Measurements from ENCODE around the gene F5.

Gene F5

DNA sequence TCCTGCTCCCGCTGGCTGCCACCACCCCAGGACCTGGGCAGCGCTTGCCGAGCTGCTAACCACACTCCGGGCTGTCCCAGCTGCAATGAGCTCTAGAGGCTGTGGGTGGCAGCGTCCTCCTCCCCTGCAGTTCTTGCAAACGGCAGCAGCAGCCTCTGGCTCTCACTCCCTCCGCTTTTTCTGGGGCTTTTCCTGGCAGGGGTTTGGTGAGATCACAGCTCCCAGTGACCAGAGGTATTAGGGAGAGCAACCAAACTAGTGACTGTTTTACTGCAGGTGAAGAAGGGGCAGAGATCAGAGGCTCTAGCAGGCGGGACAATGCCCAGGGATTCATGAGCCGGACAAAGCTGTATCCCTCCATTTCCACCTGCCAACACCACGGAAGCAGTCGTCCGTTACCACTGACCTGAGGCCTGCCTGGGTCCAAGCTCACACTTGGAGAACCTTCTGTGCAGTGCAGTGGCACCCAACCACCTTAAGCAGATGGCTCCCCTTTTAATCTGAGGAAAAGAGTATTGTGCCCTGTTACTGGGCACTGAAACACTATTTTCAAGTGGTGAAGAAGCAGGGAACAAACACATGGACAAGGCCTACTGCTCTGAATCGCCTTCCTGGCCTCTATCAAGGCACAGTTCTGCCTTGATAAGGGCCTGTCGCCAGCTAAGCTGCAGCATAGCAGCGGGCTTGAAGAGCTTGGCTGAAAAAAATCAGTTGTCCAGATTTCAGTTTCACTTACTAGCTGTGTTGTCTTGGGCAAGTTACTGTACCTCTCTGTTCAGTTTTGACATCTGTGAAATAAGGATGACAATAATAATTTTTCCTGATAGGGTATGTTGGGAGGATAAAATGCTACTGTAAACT lies at the start of gene F5:
Gene F5 (minus strand): TSS at position 87 of the 861 bp plus-strand sequence. CDS start 95 bp downstream, outside the sequence.
- TF ChIP-seq POLR2A (IDR thresholded peaks at IDR 0.05; ENCODE audit: low read depth, low read length) = no peak
- FAIRE-seq (no peak), DNase-seq (ENCODE audit: insufficient read length, low spot score) (peak; percentile 33)

DNA sequence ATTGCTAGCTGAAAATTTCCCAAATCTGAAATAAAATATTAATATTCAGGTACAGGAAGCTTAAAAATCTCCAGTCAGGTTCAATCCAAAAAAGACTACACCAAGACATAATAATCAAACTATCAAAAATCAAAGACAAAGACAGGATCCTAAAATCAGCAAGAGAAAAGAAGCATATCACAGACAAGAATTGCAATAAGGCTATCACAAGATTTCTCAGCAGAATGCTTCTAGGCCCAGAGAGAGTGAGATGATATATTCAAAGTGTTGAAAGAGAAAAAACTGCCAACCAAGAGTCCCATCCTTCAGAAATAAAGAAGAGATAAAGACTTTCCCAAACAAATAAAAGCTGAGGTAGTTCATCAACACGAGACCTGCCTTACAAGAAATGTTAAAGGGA lies 48.6 kb upstream of the F5 start:
- DNase-seq (ENCODE audit: insufficient read length, low spot score) (no peak), FAIRE-seq (no peak)
- TF ChIP-seq POLR2A (IDR thresholded peaks at IDR 0.05; ENCODE audit: low read depth, low read length) = no peak

DNA sequence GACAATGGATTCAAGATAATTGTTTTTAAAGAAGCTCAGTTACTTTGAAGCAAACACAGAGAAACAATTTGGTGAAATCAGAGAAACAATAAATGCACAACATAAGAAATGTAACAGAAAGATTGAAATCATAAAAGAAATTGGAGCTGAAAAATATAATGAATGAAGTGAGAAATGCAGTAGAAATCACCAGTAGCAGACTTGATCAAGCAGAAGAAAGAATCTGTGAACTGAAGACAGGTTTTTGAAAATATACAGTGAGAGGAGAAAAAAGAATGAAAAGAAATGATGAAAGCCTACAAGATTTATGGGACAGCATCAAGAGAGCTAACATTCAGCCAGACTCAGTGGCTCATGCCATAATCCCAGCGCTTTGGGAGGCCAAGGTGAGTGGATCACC lies 47.9 kb upstream of the F5 start:
- no peak for FAIRE-seq
- TF ChIP-seq POLR2A (IDR thresholded peaks at IDR 0.05; ENCODE audit: low read depth, low read length) = no peak

DNA sequence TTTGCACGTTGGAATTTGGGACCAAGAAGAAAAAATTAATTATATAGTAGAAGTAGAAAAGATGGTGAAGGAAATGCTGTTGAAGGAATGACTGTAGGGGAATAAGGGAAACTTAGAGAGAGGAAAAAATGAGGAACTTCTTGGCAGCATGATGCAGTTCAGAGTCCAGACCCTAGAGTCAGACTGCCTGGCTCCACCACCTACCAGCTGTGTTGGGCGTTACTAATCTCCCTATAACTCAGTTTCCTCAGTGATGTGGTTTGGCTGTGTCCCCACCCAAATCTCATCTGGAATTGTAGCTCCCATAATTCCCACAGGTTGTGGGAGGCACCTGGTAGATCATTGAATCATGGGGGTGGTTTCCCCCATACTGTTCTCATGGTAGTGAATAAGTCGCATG lies 45.0 kb upstream of the F5 start:
- no peak for DNase-seq (ENCODE audit: insufficient read length, low spot score)
- TF ChIP-seq POLR2A (IDR thresholded peaks at IDR 0.05; ENCODE audit: low read depth, low read length) = no peak
- FAIRE-seq = no peak

More for the DNA sequence above, 47.9 kb upstream of the F5 start:
- no peak for DNase-seq (ENCODE audit: insufficient read length, low spot score)

DNA sequence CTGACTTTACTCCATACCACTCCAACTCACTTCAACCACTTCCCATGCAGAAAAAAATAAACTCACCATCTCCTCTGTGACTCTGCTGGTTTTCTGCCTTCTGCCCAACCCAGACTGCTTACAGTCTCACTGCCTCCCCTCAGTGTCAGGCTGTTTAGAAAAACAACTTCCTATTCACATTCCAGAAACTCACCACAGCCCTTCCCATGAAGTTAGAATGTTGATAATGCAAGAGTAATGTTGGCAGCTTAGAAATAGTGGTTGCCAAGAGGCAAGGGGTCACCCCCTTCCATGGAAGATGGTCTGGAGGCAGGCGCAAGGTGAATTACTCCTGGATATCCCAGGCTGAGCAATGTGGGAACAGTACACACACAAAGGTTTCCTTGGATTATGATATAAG lies 43.7 kb upstream of the F5 start, which contains the start of gene SELP:
Gene SELP (minus strand): TSS at position 119 of the 400 bp plus-strand sequence. CDS start 50 bp downstream, at position 69.
- FAIRE-seq = no peak

DNA sequence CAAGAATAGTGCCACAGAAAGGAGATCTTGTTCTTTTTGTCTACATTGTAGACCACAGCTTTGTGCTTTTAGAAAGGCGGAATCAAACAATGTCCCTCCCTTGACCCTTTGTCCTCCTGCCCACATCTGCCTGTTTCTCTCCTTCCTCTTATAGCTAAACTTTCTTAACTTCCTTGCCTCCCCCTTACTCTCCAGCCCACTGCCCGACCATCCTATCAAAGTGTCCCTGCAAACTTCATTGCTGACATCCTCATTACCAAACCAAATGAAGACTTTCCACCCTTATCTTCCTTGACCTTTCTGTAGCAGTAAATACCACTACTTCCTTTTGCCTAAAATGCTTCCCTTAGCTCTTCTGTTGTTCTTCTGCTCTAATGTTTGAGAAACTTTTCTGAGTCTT lies 38.6 kb upstream of the F5 start:
- no peak for TF ChIP-seq POLR2A (IDR thresholded peaks at IDR 0.05; ENCODE audit: low read depth, low read length)
- DNase-seq (ENCODE audit: insufficient read length, low spot score) = no peak
- FAIRE-seq = no peak

More for the DNA sequence above, 43.7 kb upstream of the F5 start, which contains the start of gene SELP:
- no peak for TF ChIP-seq POLR2A (IDR thresholded peaks at IDR 0.05; ENCODE audit: low read depth, low read length)
- DNase-seq (ENCODE audit: insufficient read length, low spot score) = no peak

DNA sequence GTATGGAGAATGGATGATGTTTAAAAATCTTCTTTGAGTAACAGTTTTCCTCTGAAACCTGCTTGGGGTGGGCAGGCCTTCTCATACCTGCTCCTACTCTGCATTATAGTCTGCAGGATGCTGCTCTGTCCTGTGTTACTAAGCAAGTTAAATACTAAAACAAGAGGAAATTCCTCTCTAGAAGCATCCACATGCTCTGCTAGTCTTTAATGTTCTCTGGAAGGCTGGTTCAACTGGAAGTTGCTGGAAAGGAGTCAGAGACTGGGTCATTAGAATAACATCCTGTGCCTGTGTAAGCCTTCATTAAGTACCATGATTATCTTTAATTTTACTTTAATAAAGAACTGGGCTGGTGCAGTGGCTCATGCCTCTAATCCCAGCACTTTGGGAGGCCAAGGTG lies 37.8 kb upstream of the F5 start:
- FAIRE-seq = no peak
- no peak for TF ChIP-seq POLR2A (IDR thresholded peaks at IDR 0.05; ENCODE audit: low read depth, low read length)
- DNase-seq (ENCODE audit: insufficient read length, low spot score) = no peak

DNA sequence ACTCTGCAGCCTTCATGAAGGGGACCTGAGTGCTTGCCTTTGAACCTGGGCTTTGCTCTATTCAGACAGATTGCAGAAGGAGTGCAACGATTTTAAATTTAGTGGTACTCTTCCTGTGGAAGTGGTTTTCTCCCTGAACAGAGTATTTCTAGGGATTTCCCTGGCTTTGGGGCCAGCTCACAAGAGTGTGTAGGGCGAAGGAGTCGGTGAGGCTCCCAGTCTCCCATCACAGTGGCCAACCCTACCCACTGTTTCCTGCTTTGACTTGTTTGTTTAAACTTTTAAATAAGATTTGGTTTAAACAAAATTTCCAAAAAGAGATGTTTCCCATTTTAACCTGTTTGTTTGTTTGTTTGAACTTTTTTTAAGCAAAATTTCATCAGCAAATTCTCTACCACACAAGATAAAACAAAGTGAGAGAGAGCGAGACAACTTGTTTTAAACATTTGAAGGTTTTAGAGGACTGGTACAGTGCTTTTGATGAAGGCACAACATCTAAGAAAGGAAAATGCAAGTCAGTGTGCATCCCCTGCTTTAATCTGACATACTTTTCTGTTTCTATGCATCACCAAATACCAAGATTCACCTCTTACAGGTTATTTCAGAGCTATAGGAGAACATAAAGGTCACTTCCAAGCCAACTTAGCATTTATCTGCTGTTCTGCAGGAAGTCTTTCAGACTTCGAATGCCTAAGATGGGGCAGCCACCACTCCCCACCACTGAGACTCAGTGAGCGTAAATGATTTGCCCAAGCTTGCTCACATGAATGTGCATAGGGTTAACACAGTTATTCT lies 37.0 kb upstream of the F5 start:
- no peak for TF ChIP-seq POLR2A (IDR thresholded peaks at IDR 0.05; ENCODE audit: low read depth, low read length)
- DNase-seq (ENCODE audit: insufficient read length, low spot score) (no peak), FAIRE-seq (no peak)

DNA sequence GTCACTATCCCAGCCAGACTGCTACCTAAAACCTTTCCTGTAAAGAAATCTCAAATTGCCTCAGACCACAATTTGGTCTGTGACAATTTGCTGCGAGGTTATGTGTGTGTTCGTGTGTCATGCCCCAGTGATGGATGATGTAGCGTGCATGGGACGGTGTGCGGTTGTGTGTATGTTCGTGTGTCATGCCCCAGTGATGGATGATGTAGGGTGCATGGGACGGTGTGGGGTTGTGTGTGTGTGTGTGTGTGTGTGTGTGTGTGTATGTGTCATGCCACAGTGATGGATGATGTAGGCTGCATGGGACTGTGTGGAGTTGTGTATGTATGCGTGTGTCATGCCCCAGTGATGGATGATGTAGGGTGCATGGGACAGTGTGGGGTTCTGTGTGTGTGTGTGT lies 34.3 kb upstream of the F5 start:
- DNase-seq (ENCODE audit: insufficient read length, low spot score) (no peak), FAIRE-seq (no peak)
- TF ChIP-seq POLR2A (IDR thresholded peaks at IDR 0.05; ENCODE audit: low read depth, low read length) = no peak

DNA sequence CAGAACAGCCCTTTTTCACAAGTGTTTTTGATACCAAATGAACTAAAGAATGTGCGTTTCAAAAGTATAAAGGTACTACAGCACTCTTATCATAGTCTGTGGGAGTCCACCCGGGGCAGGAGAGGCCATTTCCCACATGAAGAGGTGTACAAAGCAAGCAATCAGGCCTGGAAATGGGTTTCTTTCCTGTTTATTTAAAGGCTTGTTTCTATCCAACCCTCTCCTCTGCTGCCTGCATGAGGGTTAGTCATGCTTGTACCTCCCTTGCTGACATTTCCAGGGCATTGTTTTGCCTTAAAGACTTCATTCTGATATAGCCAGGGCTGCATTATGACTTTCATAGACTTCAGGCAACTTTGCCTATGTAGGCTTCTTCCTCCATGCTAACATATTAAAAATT lies 32.1 kb upstream of the F5 start:
- FAIRE-seq (no peak), DNase-seq (ENCODE audit: insufficient read length, low spot score) (no peak)
- no peak for TF ChIP-seq POLR2A (IDR thresholded peaks at IDR 0.05; ENCODE audit: low read depth, low read length)

DNA sequence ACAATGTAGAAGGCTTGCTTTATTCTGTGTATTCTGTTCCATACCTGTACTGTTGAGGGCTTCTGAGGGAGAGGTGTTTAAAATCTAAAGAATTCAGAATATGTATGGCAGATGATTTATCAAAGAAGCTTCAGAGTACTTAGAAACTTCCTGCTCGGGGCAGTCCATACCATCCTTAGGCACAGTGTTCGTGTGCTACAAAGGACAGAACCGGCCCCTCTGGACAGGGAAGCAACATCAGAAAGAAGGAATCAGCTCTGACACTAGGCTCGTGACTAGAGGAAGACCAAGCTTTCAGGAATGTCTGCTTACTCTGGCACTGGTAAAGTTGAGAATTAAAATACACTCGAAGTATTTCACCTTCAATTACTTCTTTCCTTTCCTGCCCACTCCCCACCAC lies 29.5 kb upstream of the F5 start:
- FAIRE-seq (no peak), DNase-seq (ENCODE audit: insufficient read length, low spot score) (no peak)
- TF ChIP-seq POLR2A (IDR thresholded peaks at IDR 0.05; ENCODE audit: low read depth, low read length) = no peak

DNA sequence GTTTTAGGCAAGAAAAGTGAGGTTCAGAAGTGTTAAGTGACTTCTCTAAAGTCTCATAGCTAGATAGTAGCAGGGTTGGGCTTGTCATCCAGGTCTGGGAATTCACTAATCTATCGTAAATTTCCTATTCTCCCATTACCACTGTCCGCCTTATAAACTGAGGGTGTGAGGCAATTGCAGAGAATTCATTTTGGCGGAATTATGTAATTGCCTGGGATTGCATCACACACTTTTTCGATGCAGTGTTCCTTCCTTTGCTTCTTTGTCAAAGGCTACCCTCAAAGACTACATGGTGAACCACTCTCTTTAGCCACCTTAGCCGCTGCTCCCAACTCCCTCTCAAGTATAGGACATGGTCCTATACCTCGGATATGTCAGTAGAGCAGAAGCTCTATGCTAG lies 24.6 kb upstream of the F5 start:
- no peak for TF ChIP-seq POLR2A (IDR thresholded peaks at IDR 0.05; ENCODE audit: low read depth, low read length)
- DNase-seq (ENCODE audit: insufficient read length, low spot score) (no peak), FAIRE-seq (no peak)

DNA sequence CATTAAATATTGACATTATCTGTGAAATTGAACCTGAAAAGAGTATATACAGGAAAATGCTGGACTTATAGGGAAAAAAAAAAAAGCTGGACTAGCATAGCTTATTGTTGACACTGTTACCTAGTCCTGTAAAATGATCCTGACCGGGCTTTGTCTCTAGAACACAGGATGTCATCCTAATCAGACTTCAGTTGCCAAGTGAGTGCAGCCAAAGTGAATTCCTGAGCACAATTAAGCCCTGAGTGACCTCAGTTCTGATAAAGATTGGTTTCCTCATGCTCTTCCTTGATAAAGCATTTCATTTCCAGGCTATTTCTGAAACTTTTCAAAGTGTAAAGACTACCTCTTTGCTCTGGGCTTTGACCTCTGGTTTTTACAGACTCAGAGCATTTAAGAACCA lies 23.8 kb upstream of the F5 start:
- FAIRE-seq (no peak), DNase-seq (ENCODE audit: insufficient read length, low spot score) (no peak)
- TF ChIP-seq POLR2A (IDR thresholded peaks at IDR 0.05; ENCODE audit: low read depth, low read length) = no peak

DNA sequence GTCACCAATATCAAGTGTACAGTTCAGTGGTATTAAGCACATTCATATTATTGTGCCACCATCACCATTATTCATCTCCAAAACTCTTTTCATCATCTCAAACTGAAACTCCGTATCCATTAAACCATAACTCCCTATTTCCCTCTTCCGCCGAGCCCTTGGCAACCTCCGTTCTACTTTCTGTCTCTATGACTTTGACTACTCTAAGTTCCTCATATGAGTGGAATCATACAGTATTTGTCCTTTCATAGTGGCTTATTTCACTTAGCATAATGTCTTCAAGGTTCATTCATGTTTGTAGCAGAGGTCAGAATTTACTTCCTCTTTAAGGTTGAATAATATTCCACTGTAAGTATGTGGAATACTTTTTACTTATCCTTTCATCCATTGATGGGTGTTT lies 21.9 kb upstream of the F5 start:
- DNase-seq (ENCODE audit: insufficient read length, low spot score) = no peak
- FAIRE-seq = no peak
- TF ChIP-seq POLR2A (IDR thresholded peaks at IDR 0.05; ENCODE audit: low read depth, low read length) = no peak

Measured in H54 (cell line).